ENCODE measurements around the gene RB1.
"Not testable (repeated sequence)": the region's sequence is repeated elsewhere in the genome, so short reads cannot be mapped to it uniquely, and the experiment has no call there.

Gene RB1

DNA sequence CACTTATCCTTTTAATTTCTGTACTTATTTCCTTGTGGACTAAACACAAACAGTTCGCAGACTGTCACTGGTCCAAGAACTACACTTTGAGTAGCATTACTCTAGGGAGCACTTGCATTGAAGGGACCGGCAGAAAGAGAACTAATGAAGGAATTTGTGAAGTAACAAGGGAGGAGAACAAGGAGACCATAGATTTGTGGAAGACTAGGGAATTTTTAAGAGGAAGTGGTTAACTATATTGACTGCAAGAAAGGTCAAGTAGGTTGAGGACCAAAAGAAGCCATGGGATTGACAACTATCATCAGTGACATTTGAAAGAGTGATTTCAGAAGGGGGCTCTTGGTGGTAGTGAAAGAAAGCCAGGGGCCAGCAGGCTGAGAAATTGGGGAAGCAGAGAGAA lies 4.0 kb upstream of the RB1 start:
- DNase-seq: no peak

DNA sequence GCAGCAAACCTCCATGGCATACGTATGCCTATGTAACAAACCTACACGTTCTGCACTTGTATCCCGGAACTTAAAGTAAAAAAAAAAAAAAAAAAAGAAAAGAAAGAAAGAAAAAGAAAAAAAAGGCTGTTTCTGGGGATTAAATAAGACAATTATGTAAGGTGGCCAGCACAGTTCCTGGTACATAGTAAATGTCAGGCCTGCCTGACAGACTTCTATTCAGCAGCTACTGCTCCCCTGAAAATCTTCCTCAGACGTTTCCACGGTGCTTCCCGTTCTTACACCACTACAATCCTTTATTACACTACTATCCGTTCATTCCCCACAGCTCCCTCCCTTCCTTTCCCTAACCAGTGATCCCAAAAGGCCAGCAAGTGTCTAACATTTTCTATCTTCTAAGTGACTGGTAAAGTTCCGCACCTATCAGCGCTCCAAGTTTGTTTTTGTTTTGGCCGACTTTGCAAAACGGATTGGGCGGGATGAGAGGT lies 636 bp upstream of the RB1 start:
- no peak for DNase-seq

DNA sequence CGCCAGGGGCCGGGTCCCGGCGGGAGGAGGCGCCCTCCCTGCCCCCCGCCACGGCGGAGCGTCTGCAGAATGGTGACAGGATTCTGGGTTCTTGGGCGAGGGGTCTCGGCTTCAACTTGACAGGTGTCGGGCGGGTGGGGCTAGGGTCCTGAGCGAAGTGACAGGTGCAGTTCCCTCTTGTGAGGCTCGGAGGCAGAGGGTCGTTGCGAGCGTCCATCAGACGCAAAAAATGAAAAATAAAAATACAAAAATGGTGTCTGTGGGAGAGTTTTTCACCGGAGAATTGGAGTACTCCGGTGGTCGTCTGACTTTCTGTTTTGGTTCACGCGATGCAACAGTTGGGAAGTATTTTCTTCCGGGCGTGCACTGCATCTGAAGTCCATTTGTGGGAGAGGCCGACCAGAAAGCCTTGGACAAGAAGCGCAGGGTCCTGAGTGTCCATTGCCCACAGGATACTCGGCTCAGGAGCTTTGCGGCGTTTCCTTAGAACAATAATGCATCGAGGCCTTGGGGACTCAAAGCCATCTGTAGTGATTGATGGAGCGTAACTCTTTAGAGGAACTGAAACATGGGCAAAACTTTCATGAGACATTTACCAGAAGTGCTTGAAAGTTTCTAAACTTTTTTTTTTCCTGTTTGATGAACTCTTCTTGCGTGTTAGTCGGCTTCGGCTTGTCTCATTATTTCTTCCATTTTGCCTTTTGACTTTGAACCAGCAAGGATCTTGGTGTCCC lies 759 bp downstream of the RB1 start:
- no peak for DNase-seq

DNA sequence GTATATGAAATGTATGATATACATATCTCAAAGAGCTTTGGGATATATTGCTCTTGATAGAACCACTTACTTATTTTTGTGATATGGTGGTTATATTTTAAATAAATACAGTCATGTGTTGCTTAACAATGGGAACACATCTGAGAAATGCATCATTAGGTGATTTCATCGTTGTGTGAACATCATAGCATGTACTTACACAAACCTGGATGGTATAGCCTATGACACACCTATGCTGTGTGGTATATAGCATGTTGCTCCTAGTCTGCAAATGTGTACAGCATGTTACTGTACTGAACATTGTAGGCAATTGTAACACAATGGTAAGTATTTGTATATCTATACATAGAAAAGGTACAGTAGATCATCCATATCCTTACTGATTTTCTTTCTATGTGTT lies 7.7 kb downstream of the RB1 start:
- no peak for DNase-seq

DNA sequence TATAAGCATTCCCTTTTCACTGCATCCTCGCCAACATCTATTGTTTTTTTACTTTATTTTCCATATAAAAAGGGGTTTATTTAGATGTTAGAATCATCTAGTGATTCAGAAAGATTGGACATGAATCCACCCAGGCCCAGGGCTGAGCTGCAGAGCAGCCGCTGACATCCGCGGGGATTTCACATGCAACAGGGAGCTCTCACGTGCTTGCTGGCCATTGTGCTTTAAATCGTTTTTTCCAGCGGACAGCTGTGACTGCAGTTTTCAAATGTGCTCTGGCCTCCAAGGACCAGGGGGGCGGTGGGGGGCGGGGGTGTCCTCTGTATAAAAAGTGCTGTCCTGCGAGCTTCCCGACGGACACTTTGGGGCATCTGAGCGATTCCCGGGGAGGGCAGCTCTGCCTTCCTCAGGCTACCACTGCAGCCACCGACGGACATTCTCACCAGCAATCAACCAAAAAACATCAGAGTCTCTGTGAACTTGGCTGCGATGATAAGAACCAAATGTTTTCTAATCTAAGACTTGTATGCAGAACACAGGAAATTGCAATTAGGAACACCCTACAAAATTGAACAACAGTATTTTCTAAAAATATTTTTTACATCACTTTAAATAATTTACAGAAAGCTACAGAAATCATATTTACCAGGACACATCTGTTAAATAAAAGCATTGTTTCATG lies 12.6 kb downstream of the RB1 start:
- DNase-seq: no peak

DNA sequence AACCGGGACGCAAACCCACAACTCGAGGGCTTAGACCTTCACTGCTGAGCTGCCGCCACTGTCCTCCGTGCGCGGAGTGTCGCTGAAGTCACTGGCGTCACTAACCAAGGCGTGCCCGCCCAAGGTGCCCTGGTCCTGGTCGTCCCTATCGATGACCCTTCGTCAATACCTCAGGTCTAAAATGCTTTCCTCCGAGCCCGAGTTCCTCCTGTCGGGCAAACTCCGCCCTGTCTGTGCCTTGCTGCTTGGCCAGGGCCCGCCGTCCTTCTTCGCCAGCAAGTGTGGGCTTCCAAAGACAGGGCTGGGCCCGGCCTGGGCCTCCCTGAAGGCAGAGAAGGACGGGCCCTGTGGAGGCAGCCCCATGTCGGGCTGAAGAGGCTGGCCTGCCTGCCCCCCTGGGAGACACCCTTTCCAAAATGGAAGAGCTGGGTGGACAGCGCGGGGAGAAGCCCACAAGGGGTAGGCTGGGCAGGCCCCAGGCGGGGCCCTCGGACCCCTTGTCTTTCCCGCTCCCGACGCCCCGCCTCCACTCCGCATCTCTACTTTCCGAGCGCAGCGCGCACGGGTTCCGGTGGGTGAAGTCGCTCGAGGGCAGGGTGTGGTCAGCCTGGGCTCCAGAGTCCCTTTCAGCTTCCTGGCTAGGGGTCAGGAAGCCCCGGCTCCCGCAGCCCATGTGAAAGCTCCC lies 13.4 kb downstream of the RB1 start:
- no peak for DNase-seq

DNA sequence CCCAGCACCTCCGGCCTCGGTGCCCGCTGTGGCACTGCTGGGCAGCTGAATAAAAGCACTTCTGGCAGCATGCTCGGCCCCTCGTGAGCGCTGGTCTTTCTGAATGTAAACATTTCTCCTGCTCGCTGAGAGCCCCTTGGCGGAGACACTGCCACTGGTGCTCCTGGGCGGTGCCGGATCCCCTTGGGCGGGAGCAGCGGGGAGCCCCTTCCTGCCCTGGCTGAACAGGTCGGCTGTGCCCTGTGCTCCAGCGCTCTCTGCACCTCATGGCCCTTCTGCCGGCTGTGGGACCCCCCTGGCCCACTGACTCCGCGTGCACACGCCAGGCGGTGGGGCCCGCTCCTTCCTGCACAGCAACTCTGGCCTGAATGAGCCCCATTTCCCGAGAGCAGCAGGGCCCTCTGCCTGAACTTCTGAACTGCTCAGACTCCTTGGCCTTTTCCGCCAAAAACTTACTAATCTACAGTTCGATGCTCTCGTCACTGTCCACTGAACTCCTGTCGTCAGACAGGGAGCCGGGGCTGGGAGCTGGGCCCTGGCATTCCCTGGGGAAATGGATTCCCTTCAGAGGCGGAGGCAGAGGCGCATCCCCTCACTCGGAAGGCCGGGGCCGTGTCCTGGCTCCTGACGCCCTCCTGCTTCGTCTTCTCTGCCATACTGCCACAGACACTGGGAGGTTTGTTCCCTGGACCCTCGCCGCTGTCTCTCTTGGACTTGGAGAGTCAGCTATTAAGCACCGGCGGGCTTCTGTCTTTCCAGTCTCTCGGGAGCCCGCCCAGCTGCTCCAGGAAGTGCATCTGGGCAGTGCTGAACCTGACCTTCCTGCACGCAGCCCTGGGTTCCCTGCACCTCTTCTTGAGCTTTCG lies 14.2 kb downstream of the RB1 start:
- DNase-seq: no peak

DNA sequence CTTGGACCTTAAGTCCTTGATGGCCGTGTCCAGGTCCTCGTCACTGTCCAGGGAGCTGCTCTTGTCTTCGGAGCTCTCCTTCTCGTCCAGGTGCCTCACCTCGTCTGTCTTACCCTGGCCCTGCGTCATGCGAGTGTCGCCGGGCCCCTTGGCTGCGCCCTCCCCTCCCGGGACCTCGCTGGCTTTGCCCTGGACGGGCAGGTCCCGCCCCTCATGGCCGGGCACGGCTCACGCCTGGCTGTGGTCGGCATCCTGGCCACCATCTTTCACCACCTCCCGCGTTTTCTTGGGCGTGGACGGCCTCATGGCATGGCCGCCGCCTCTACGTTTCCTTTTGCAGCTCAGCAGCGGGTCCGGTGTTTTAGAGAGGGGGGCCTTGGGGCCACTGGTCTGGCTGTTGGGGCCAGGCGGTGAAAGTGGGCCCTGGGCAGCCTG lies 14.8 kb downstream of the RB1 start:
- no peak for DNase-seq

DNA sequence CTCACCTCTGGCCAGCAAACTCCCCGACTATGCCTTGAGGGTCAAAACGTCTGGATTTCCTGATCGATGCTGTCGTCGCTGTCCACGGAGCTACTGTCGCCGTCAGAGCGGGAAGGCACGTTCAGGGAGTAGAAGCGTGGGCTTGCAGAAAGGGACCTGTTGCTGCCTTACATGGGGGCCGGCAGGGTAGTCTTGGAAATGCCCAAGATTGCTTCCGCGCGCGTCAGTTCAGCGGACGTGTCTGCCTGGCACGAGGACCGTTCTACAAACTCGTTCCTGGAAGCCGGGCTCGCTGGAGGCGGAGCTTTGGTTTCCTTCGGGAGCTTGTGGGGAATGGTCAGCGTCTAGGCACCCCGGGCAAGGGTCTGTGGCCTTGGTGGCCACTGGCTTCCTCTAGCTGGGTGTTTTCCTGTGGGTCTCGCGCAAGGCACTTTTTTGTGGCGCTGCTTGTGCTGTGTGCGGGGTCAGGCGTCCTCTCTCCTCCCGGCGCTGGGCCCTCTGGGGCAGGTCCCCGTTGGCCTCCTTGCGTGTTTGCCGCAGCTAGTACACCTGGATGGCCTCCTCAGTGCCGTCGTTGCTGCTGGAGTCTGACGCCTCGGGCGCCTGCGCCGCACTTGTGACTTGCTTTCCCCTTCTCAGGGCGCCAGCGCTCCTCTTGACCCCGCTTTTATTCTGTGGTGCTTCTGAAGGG lies 15.4 kb downstream of the RB1 start:
- DNase-seq: no peak

DNA sequence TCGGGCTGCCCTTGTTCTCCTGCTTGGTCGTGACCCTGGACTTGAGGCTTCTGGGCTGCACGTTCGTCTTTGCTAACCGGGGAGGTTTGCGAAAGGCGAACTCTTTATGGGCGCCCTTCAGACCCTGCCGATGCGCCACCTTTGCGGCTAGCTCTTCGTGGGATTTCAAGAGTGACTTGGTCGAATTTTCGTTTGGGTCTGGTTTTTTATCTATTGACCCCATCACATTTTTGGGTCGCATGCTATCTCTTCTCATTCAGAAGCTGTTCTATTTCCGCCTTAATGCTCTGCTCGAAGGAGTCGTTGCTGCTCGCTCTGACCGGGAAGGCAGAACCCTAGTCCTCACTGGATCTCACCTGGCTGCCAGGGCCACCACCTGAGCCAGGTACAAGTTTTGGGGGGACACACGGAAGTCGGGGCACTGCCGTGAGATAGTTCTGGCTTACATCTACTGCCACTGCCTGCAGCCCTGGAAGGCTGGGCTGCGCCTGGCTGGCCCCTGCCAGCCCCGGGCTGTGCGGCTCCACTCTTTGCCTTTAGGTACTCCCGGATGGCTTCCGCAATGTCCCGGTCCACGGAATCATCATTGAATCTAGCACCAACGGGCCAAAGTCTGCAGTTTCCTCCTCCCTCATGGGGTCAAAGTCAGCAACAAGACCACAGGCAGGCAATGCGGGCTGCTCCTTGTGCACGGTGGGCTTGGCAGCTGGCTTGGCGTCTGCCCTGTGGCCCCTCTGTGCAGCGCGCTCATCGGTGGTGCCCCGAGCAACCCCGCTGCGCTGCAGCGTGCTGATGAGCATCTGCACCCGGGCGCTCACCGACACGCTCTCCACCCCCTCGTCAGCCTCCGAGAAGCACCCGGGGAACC lies 16.2 kb downstream of the RB1 start:
- no peak for DNase-seq

DNA sequence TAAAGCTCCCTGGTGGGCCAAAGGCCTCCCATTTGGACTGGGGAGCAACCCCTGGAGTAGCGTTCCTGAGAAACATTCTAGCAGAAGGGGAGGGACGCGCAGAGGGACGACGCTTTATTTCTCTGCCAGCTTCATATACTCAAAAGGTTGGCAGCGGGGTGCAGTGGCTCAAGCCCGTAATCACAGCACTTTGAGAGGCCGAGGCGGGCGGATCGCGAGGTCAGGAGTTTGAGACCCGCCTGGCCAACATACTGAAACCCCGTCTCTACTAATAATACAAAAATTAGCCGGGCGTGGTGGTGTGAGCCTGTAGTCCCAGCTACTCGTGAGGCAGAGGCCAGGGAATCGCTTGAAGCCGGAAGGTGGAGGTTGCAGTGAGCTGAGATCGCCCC lies 16.8 kb downstream of the RB1 start:
- no peak for DNase-seq

DNA sequence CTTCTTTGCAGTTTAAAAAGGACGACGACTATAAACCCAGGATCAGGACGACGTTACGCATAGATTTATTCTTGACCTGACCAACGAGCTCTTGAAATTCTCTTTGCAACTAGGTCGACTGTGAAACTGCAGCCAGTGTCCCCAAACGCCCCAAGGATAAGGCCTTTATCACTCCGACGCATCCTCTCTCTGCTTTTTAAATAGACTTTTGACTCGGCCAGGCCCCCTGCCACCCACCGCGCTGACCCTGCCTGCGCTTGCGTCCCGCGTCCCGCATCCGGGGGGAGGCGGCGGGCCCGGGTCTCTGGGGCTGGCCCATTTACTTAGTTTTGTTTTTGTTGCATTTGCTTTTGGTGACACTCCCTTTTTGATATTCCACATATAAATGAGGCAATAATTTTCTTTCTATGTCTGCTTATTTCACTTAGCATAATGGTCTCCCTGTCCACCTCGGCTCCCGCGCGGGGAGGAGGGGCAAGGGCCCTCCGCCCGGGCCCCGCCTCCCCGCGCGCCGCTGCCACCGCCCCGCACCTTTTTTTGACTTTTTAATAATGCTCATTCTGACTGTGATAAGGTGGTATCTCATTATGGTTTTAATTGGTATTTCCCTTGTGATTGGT lies 17.4 kb downstream of the RB1 start:
- no peak for DNase-seq

DNA sequence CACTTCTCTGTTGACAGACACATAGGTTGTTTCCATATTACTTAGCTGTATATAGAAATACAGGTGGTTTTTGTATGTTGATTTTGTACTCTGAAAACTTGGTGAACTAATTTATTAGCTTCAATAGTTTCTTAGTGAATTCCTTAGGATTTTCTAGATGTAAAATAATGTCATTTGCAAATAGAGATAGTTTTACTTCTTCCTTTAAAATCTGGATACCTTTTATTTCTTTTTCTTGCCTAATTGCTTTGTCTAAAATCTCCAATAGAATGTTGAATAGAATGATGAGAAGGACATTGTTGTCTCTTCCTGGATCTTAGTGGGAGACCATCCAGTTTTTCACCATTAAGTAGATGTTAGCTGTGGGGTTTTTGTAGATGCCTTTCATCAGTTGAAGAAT lies 18.7 kb downstream of the RB1 start:
- DNase-seq: no peak

DNA sequence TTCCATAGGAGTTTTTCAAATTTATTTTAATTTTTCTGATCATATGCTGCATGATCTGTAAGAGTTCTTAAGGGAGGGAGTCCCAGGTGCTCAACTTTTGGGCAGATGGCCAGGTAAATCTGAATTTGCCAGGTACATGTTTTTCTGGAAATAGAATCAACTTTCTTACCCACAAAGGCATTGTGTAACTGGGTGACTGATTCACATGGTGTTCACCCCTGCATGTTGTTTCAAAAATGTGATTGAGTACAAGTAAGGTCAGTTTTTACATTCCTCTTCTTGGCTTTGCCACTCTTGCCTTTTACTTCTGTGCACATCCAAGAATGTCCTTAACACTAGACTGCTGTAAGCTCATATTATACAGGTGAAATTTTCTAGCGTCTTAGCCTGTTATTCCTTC lies 30.4 kb downstream of the RB1 start:
- no peak for DNase-seq

DNA sequence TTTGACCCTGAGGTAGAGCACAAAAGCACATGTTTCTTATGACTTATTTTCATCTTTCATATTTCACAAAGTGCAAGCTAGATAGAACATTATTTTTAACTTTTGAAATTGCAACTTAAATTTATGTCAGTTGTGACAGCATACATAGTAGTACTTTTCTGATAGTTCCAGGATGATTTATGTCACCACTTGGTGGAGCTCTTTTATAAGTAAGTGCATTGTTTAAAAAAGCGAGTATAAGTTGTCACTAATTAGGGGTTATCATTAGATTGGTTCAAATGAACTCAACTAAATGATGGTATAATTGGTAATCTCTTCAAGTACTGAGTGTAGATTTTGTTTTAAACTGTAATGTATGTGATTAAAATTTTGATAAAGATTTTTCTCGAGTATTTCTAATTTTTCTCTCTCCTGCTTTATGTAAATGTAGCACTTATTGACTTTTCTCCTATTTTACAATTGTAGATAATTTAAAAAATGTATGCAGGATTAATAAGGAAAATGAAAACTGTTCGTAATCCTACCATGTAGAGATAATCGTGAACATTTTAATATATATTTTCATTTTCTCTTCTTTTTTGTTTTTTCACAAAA lies 31.1 kb downstream of the RB1 start:
- DNase-seq: no peak

DNA sequence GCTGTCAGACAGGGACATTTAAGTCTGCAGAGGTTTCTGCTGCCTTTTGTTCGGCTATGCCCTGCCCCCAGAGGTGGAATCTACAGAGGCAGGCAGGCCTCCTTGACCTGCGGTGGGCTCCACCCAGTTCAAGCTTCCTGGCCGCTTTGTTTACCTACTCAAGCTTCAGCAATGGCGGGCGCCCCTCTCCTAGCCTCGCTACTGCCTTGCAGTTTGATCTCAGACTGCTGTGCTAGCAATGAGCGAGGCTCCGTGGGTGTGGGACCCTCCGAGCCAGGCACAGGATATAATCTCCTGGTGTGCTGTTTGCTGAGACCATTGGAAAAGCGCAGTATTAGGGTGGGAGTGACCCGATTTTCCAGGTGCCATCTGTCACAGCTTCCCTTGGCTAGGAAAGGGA lies 35.6 kb downstream of the RB1 start:
- DNase-seq: not testable (repeated sequence)

DNA sequence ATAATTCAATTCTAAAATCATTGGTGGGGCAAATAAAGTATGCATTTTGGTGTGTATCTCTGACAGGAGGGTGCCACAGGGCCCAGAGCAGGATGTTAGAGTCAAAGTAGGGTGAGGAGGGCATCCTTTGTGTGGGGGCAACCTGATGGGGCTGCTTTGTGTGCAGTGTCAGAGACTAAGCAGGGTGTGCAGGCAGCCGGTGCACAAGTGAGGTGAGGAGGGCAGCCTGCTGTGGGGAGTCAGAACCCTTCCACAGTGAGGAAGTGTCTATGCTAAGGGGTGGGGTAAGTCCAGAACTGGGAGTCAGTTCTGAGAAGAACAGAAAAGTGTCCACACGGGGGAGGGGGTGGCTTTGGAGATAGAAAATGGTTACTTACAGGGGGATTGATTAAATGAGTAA lies 40.7 kb downstream of the RB1 start:
- DNase-seq: no peak

DNA sequence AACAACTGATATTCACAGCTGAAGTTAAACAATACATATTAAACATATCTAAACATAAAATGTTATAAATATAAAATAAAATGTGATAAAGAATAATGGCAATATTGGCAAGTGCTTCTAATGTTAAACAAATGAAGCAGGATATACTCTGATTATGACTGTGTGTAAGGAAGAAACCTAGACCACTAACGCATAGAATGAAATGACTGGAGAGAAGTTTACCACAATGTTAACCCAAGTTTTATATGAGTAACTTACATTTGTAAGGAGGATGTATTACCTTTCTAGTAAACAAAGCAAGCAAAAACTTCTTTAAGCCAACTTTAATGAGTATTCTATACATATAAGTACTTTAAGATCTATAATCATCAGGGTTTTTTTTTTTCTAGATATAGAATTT lies 43.0 kb downstream of the RB1 start:
- DNase-seq: no peak

DNA sequence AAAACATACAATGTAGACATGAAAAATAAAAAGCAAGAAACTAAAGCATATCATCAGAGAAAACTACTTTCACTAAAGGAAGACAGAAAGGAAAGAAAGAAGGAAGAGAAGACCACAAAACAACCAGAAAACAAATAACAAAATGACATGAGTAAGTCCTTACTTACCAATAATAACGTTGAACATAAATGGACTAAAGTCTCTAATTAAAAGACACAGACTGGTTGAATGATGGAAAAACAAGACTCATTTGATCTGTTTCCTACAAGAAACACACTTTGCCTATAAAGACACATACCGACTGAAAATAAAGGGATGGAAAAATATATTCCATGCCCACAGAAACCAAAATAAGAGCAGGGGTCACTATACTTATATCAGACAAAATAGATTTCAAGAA lies 46.0 kb downstream of the RB1 start:
- no peak for DNase-seq

DNA sequence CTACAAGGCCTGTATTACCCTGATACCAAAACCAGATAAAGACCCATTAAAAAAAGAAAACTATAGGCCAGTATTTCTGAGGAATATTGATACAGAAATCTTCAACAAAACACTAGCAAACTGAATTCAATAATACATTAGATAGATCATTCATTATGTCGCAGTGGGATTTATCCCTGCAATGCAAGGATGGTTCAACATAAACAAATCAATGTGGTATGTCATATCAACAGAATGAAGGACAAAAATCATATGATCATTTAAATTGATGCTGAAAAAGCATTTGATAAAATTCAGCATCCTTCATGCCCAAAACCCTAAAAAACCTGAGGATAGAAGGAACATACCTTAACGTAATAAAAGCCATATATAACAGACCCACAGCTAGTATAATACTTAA lies 50.0 kb downstream of the RB1 start:
- DNase-seq: no peak

DNA sequence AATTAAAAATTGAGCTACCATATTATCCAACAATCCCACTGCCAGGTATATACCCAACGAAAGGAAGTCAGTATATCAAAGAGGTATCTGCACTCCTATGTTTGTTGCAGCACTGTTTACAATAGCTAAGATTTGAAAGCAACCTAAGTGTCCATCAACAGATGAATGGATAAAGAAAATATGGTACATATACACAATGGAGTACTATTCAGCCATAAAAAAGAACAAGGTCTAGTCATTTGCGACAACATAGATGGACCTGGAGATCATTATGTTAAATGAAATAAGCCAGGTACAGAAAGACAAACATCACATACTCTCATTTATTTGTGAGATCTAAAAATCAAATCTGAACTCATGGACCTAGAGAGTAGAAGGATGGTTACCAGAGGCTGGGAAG lies 52.0 kb downstream of the RB1 start:
- not testable (repeated sequence) for DNase-seq
